ENCODE data around the gene KIF6. TPM values are rescaled to one million over a fixed set of nuclear protein-coding genes. Genes with fewer than 3 reads are reported as not detected.
"Not testable (repeated sequence)": the region's sequence is repeated elsewhere in the genome, so short reads cannot be mapped to it uniquely, and the experiment has no call there.

KIF6 gene
- total and polyA plus RNA-seq, 11 donors = 0.06 to 0.77 (median 0.48) TPM

DNA sequence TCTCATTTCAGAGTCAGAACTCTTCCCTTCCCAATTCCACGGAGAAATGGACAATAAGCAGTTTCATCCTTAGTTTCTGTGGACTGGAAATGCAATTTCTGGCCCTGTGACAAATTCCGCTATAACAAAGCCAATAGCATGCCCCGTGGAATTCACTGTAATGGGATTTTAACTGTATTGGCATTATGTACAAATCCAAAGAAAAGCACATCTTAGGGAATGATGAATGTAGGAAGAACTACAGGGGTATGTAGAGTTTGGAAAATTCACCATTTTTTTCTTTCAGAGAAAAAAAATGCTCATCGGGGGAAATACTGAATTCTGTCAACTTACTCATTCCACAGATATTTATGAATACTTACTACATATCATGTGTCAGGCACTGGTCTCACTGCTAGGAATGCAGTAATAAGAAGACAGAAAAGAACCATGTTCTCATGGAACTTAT lies 43.5 kb downstream of the KIF6 start:
- 39 to 54% (median 45%) methylated on average over 4 of the region's 4 CpGs for WGBS, 4 donors
- Histone ChIP-seq H3K9me3 (no peaks in the 10 kb centered on the region), H3K4me1 (no peaks in the 10 kb centered on the region), H3K36me3 (no peaks in the 10 kb centered on the region), H3K4me3 (no peak overlapping the region), H3K27ac (no peak overlapping the region), H3K27me3 (no peaks in the 10 kb centered on the region)
- no peak for DNase-seq
- intact Hi-C loops (cut with DNase I) = no loop called here
- no peak for ATAC-seq
- TF ChIP-seq CTCF (IDR thresholded peaks at IDR 0.05) = no peak

DNA sequence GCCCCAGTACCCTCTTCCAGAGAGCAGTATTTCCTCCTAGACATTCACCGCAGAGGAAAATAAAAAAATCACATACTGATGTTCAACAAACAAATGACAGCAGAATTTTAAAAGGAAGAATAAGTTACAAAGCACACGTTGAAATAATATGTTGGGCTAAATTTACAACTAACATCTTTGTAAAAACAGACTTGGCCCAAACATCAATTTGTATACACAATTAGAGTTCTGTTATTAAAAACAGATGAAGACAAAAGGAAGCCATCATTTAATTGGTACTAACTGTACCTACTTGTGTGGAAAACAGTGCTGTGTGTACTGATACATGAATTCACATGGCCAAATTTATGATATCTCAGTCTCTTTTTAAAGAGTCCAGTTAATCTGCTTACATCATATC lies 46.3 kb downstream of the KIF6 start:
- intact Hi-C loops (cut with DNase I) = no loop called here
- Histone ChIP-seq H3K4me1 (no peaks in the 10 kb centered on the region), H3K27me3 (no peaks in the 10 kb centered on the region), H3K36me3 (no peaks in the 10 kb centered on the region), H3K9me3 (peaks cover 0 to 8% (median 0%) of the 10 kb centered on the region in 12 donors), H3K4me3 (no peak overlapping the region), H3K27ac (no peak overlapping the region)
- TF ChIP-seq CTCF (IDR thresholded peaks at IDR 0.05) (no peak), POLR2A (IDR thresholded peaks at IDR 0.05) (no peak)
- no peak for DNase-seq
- 89 to 93% (median 91%) methylated on average over 2 of the region's 2 CpGs for WGBS, 4 donors
- ATAC-seq = no peak

DNA sequence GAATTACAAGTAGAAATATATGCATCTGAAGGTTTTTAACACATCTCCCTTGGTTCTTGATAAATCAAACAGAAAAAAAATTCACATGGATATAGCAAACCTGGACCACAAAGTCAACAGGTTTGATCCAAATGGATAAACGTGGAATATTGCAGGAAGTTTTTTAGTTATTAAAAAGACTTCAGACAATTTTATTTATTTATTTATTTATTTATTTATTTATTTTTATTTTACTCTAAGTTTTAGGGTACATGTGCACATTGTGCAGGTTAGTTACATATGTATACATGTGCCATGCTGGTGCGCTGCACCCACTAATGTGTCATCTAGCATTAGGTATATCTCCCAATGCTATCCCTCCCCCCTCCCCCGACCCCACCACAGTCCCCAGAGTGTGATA lies 47.9 kb downstream of the KIF6 start:
- intact Hi-C loops (cut with DNase I); H3K4me3 ChIP-seq; H3K4me1 ChIP-seq; ATAC-seq; H3K27me3 ChIP-seq; H3K27ac ChIP-seq; H3K36me3 ChIP-seq; DNase-seq: not testable (repeated sequence)
- WGBS, 4 donors = 67 to 84% (median 78%) methylated on average over 2 to 3 of the region's 3 CpGs
- peaks cover 0 to 16% (median 0%) of the 10 kb centered on the region in 12 donors for H3K9me3 ChIP-seq

- H3K4me1 ChIP-seq = no peaks in the 10 kb centered on the region
- TF ChIP-seq POLR2A (IDR thresholded peaks at IDR 0.05) (no peak), CTCF (IDR thresholded peaks at IDR 0.05) (no peak)
- DNase-seq (no peak), ATAC-seq (no peak)
- intact Hi-C loops (cut with DNase I) = no loop called here
- H3K27me3 ChIP-seq = no peaks in the 10 kb centered on the region
- H3K9me3 ChIP-seq = peaks cover 0 to 14% (median 0%) of the 10 kb centered on the region in 12 donors
- no peak overlapping the region for H3K27ac ChIP-seq
- WGBS, 4 donors = 89 to 91% (median 90%) methylated on average over 2 of the region's 2 CpGs
- no peaks in the 10 kb centered on the region for H3K36me3 ChIP-seq
- no peak overlapping the region for H3K4me3 ChIP-seq
Observed at GRCh38 chr6:39670519-39670918, 54.7 kb downstream of the KIF6 start.

- Histone ChIP-seq H3K36me3 (no peaks in the 10 kb centered on the region), H3K27ac (no peak overlapping the region), H3K4me3 (no peak overlapping the region), H3K4me1 (no peaks in the 10 kb centered on the region), H3K27me3 (no peaks in the 10 kb centered on the region), H3K9me3 (peaks cover 0 to 14% (median 0%) of the 10 kb centered on the region in 12 donors)
- ATAC-seq (no peak), DNase-seq (no peak)
- WGBS, 4 donors = 79 to 81% (median 79%) methylated on average over 5 of the region's 5 CpGs
- intact Hi-C loops (cut with DNase I) = no loop called here
- TF ChIP-seq POLR2A (IDR thresholded peaks at IDR 0.05) (no peak), CTCF (IDR thresholded peaks at IDR 0.05) (no peak)
Observed at GRCh38 chr6:39669973-39670342, 55.2 kb downstream of the KIF6 start.
